ENCODE measurements around the gene UBXN11. TPM values are rescaled to one million over a fixed set of nuclear protein-coding genes. Genes with fewer than 3 reads are reported as not detected.

The UBXN11 gene
- total RNA-seq, 1 experiment from 2014 or later: 12.1 TPM

DNA sequence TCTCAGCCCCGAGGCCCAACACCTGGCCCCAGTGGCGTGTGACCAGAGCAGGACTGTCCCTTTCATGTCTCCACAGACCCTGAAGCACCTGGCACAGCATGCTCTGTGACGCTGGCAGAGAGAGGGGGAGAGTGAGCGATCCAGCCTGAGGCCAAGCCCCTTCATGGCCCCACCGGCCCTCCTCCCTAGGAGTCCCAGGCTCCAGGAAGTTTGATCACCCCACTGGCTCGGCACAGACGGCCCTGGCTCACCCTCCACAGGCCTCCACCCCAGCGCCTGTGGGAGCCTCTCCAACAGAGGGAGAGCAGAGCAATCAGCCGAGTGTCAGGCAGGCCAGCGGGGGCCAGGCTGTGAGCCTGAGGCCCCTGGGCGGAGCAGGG, 15.6 kb downstream of the UBXN11 start:
- DNase-seq (ENCODE audit: low read depth): no peak
- in situ Hi-C loops (cut with HindIII; ENCODE audit: low pct_unique_long_range_greater_than_20kb, low sequenced_read_pairs): no loop called here

DNA sequence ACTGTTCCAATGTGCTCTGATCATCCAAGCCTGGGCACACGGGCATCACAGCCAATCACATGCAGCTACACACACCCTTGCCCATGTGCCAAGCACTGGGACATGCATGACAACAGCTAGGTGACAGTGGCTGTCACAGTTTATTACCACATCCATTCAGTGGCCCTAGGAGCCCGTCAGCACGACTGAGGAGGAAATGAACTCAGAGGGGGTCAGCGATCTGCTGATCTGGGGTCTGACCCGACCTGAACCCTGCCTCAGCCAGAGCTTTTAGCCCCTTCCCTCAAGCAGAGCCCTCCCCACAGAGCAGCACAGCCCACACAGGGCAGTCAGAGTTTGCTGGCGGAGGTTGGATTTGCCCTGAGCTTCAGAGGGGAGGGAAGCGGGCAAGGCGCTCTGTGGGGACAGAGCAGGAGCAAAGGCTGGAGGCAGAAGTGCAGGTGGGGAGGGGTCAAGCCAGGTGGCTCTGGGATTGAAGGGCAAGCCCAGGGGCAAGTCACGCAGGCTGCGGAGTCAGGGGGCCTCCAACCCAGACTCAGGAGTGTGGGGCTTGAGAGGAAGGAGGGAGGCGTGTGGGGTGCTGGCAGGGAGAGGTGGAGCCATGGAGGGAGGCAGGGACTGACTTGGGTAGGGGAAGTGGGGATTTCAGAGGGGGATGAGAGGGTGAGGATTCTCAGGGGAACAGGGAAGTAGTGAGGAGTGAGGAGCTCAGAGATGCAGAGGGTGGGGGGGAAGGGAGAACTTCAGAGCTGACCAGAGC, 16.1 kb downstream of the UBXN11 start:
- DNase-seq (ENCODE audit: low read depth): no peak
- in situ Hi-C loops (cut with HindIII; ENCODE audit: low pct_unique_long_range_greater_than_20kb, low sequenced_read_pairs): no loop called here

DNA sequence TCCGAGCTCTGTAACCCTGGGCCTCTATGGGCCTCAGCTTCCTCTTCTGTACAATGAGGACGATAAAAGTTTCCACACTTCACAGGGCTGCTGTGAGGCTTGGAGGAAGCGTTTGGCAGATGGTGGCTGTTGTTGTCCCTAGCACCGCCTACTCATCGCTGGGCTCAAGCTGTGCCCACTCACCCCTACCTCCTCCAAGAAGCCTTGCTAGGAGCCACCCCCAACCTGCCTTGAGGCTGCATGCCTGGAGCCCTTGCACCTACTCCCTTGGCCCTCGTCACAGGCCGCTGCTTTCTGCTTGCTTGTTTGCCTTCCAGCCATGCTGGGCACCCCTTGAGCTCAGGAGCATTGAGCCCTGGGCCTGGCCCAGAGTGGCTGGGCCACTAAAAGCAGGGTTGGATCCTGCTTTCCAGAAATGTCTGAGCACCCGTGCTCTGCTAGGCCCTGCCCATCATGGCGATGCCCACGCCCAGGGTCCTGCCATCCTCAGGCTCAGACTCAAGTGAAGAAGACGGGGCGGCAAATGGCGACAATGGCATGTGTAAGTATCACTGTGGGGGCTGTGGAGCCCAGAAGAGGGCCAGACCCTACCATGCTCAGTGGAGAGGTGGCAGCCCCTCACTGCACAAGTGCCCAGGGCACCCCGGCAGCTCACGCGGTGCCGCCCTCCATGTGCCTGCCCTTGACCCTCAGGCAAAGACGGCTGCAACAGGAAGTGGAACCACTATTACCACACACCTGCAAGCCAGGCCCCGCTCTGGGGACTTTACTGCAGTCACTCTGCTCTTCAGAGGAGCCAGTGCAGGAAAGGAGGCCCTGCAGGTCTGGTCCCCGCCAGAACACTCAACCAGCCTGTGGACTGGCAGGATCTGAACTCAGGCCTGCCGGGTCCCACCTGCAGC, 17.0 kb downstream of the UBXN11 start:
- in situ Hi-C loops (cut with HindIII; ENCODE audit: low pct_unique_long_range_greater_than_20kb, low sequenced_read_pairs): no loop called here
- DNase-seq (ENCODE audit: low read depth): peak; percentile 68

DNA sequence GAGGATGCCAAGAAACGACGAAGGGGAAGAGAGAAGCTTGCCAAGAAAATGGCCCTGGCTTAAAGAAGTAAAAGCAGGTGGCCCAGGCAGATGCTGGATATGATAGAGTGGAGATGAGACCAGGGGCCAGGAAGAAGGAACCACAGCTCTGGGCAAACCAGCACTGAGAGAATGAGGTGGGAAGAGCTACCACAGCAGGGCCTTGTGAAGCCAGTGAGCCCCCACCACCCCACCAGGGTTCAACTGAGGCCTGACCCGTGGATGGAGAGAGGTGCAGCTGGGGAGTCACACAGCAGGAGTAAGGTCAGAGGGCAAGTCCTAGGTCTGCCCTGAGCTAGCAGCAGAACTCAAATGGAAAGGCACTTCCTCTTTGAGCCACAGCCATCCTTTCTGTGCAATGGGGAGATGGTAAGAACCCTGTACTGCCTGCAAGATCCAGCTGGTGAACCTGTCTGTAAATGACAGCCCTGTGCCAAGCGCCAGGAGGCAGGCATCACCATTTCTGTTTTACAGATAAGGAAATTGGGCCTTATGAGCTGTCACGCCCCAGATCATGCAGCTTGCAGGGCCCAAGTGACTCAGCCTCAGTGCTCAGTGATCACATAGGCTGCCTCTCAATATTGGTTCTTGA, 18.0 kb downstream of the UBXN11 start:
- in situ Hi-C loops (cut with HindIII; ENCODE audit: low pct_unique_long_range_greater_than_20kb, low sequenced_read_pairs): no loop called here
- no peak for DNase-seq (ENCODE audit: low read depth)

DNA sequence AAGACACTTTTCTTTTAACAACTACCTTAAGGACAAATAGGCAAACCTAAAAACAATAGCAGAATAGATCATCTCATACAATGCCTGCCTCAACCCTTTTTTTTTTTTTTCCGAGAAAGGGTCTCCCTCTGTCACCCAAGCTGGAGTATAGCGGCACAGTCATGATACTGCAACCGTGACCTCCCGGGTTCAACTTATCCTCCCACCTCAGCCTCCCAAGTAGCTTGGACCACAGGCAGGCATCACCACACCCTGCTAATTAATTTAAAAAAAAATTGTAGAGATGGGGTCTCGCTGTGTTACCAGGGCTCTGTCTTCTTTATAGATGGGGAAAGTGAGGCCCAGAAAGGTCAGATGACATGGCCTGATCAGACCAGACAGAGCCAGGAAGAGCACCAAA, 18.6 kb downstream of the UBXN11 start:
- no peak for DNase-seq (ENCODE audit: low read depth)
- in situ Hi-C loops (cut with HindIII; ENCODE audit: low pct_unique_long_range_greater_than_20kb, low sequenced_read_pairs): no loop called here

DNA sequence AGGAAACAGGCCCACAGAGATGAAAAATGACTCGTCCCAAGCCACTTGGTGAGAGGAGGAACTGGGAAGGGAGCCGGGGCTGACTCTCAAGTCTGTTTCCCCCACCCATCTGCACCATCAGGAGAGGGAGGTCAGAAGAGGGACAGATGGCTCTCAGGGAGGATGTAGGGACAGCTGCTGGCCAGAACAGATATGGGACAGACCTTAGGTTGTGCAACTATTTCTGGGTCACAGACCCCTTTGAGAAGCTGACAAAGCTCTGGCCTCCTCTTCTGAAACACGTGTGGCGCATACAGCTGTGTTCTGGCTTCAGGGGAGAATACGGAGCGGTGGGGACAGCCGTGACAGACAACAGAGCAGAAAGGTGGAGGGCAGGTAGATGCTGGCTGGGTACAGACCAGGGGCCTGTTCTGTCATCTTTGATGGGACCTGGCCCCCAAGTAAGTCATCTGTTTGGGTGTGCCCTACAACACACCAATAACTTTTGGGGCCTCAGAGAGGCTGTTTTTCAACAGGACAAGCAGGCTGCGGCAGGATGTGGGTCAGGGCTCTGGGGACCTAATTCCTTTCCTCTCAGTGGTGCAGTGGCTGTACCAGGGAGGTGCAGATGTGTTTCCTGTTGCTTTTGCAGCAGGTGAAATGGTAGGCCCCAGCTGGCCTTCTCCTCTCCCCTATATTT, 19.3 kb downstream of the UBXN11 start:
- no peak for DNase-seq (ENCODE audit: low read depth)
- in situ Hi-C loops (cut with HindIII; ENCODE audit: low pct_unique_long_range_greater_than_20kb, low sequenced_read_pairs): no loop called here

DNA sequence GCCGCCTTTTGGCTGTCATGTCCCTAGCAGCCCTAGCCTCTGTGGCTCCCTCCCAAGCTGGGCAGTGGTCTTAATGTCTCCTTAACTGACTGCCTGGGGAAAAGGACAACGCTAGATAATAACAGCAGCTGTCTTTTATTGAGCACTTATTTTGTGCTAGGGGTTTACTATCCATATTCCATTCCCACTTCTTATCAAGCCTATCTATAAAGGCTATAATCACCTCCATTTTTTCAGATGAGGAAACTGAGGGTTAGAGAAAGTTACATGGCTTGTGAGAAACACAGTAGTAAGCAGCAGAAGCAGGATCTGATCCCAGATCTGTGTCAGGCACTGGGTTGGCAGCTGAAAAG, 20.4 kb downstream of the UBXN11 start:
- in situ Hi-C loops (cut with HindIII; ENCODE audit: low pct_unique_long_range_greater_than_20kb, low sequenced_read_pairs): no loop called here
- DNase-seq (ENCODE audit: low read depth): no peak

DNA sequence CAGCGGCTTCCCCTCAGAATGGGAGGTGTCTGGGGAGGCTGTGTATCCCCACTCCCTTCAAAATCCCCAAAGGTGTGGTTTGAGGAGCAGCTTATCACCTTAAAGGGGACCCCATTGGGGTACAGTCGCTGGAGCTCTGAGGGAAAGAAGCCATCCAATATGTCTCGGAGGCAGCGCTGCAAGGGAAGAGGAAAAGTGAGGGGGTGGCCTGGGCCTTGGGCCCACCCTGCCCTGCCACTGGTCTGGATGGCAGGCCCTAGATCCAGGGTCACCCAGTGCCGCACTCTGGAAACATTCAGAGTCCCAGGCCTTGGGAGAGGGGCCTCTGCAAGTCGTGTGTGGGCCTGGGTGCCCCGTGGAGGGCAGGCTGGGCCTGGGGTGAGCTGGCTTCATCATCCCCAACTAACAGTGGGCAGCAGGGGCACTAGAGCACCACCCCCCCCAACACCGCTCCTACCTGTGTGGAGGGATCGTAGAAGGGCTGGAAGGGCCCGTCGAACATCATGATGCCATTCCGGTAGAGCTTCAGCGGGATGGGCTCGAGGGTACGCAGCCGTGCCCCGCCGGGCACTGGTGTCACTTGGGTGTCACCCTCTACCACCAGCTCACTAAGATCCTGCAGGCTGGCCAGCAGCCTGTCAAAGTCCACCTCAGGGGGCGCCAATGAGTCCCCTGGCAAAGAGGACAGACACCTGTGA, 20.9 kb downstream of the UBXN11 start:
- in situ Hi-C loops (cut with HindIII; ENCODE audit: low pct_unique_long_range_greater_than_20kb, low sequenced_read_pairs): no loop called here
- DNase-seq (ENCODE audit: low read depth): no peak

DNA sequence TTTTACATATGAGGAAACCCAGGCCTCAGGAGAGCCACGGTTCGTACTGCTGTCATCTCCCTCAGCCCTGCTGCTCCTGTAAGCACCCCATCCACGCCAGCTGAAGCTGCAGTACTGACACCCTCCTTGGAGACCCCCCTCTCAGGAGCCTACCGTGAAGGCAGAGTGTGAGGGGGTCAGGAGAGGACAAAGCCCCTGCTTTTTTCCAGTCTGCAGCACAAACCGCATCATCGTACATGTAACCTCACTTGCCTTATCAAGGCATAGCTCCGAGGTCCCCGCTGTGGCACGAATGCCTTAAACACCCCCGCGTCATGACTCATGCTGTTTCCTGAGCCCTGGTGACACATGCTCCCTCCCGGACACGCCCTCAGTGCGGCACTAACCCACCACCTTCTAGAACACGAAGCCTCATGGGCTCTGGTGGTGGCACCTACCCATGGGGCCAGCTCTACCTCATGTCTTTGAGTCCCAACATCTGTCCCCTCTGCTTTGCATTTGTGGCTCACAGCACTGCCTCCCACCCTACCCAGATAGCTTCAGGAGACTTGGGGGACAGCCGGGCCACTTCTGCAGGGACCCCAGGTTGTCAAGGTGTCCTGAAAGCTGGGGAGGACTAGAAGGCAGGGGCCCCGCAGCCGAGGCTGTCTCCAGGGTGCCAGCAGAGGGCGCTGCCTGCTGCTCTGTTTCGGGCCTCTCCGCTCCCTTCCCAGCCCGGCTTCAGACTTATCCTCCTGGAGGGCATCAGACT, 21.7 kb downstream of the UBXN11 start:
- in situ Hi-C loops (cut with HindIII; ENCODE audit: low pct_unique_long_range_greater_than_20kb, low sequenced_read_pairs): no loop called here
- peak; percentile 73 for DNase-seq (ENCODE audit: low read depth)

DNA sequence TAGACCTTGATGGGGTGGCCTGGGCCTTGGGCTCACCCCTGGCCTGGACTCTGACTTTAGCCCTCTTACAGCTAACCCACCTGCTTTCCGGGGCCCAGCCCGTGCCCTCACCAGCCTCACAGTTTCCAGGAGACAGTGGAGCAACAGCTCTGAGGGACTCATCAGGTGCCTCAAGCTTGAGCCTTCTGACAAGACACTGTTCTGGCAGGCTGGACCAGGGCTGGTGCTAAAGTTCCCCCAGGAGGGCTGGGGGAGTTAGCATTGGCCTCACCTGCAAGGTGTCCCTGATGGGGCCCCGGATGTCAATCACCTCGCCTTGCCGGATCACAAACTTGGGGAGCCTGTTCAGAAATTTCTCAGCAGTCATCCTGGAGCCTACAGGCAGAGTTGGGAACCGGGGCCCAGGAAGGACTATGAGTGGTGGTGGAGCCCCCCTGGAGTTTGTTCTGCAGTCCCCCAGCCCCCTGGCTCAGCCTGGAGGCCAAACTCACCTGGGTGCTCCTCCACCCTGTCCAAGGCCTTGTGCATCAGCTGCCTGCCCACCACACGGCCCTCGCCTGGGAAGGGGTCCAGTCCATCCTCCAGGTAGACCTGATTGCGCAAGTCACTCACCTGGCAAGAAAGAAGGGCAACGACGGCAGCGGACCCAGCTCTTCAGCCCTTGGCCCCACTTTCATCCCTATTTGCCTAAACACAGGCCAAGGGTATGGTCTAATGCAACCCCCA, 22.4 kb downstream of the UBXN11 start:
- no peak for DNase-seq (ENCODE audit: low read depth)
- in situ Hi-C loops (cut with HindIII; ENCODE audit: low pct_unique_long_range_greater_than_20kb, low sequenced_read_pairs): no loop called here

DNA sequence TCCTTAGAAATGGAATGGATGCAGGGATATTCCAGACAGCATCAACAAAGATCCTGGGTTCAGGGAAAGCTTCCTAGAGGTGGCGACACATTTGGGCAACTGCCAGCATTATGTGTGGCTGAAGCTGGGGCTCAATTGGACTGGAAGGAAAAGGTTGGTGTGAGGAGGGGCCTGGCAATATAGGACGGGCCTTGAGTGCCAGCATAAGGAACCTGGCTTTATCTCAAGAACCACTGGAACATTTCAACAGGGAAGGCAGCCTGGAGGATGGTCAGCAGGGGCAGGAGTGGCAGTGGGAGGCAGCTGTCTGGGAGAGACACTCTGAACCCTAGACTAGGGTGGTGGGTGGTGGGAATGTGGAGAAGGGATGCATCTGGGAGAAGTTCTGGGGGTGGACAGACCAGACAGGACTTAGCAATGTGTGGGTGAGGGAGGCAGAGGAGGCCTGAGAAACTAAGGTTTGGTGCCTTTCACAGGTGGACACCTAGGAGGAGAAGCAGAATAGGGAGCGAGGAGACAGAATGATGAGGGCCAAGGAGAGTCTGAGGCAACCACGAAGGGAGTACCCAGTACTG, 23.1 kb downstream of the UBXN11 start:
- in situ Hi-C loops (cut with HindIII; ENCODE audit: low pct_unique_long_range_greater_than_20kb, low sequenced_read_pairs): no loop called here
- DNase-seq (ENCODE audit: low read depth): no peak

DNA sequence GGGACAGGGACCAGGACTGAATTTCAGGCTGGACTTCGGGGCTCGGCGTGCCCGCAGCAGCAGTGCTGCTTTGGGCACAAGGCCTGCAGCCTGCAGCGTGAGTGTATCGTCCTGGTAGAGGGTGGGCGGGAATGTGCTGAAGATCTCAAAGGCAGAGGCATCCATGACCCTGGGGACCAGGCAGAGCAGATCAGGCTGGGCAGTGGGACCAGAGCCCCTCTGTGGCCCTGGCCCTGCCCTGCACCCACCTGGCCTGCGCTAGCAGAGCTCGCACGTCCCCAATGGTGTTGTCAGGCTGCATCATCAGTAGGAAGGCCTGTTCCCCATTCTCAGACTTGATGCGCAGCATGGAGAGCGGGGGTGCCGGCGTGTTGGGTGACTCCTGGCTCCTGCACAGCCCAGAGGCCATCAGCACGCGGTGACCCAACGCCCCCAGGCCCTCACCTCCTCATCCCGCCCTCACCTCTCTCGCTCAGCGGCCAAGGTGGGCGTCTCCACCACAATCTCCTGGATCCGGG, 24.0 kb downstream of the UBXN11 start:
- DNase-seq (ENCODE audit: low read depth): no peak
- in situ Hi-C loops (cut with HindIII; ENCODE audit: low pct_unique_long_range_greater_than_20kb, low sequenced_read_pairs): no loop called here

DNA sequence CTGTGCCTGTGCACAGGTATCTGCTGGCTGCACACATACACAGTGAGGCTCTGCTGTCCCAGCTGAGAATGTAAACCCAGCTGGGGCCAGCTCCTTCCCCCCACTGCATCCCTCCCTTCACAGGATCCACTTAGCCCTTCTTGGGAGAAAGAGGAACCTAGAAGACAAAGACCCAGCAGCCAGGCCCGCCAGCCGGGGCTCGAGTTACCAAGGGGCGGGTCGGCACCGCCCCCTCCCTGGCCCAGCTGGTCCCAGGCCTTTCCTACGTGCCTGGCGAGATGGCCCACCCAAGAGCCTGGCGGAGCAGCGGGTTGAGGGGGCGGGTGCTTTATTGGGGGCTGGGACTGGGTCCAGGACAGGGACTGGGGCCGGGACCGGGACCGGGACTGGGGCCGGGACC, 24.5 kb downstream of the UBXN11 start:
- no peak for DNase-seq (ENCODE audit: low read depth)
- in situ Hi-C loops (cut with HindIII; ENCODE audit: low pct_unique_long_range_greater_than_20kb, low sequenced_read_pairs): no loop called here

DNA sequence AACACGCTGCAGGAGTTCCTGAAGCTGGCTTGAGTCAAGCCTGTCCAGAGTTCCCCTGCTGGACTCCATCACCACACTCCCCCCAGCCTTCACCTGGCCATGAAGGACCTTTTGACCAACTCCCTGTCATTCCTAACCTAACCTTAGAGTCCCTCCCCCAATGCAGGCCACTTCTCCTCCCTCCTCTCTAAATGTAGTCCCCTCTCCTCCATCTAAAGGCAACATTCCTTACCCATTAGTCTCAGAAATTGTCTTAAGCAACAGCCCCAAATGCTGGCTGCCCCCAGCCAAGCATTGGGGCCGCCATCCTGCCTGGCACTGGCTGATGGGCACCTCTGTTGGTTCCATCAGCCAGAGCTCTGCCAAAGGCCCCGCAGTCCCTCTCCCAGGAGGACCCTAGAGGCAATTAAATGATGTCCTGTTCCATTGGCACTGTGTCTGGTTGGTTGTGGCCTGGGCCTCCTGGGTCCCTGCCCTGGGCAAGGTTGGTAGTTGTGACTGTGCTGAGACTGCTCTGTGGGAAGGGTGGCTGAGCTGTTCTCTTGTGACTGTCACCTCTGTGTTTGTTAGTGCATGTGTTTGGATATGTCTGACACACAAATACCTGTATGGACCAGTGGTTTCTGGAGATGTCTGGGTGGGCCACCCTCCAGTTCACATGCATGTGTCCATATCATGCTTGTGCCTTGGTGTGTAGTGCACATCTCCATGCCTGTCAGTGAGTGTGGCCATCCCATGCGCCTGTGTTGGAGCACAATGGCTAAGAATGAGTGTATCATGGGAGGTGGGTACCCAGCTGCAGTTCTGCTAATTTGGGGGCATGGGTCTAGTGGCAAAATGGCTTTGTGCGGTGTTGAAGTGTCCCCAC, 25.1 kb downstream of the UBXN11 start:
- in situ Hi-C loops (cut with HindIII; ENCODE audit: low pct_unique_long_range_greater_than_20kb, low sequenced_read_pairs): no loop called here

DNA sequence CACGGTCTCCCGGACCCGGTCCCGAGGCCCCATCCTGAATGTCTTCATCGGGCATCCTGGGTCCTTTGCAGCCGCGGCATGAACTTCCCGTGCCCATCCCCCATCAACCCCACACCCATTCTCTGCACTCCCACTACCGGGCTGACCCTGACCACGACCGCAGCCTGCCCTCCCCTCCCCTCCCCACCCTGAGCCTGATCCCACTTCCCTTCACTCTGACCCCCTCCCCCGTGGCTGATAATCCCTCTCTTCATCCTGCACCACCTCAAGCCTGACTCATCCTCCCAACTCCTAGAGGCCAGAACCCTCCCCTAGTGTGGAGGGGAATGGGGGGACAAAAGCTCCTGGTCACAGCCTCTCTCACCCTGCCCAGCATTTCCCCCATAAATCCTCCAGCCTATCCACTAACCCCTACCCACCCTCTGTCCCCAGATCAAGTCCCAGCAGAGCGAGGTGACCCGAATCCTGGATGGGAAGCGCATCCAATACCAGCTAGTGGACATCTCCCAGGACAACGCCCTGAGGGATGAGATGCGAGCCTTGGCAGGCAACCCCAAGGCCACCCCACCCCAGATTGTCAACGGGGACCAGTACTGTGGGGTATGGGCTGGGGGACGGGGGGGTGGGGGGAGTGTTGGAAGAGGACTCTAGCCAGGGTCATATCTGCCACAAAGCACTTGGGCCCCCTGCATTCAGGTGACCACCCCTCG, 25.9 kb downstream of the UBXN11 start:
- no peak for DNase-seq (ENCODE audit: low read depth)
- in situ Hi-C loops (cut with HindIII; ENCODE audit: low pct_unique_long_range_greater_than_20kb, low sequenced_read_pairs): no loop called here

More for the DNA sequence above, 25.1 kb downstream of the UBXN11 start:
- no peak for DNase-seq (ENCODE audit: low read depth)

All from Caki2 (cell line).